HG03064 (cell line): Measurements from ENCODE around the gene DSCAML1.

Experiments used
- ATAC-seq: cut with Tn5 transposase; IDR thresholded peaks from one replicate; pipeline ENCODE4 v1.9.1; 2021; ENCODE audit warnings: low read depth; ENCODE audit not compliant: unreplicated experiment

The DSCAML1 gene

DNA sequence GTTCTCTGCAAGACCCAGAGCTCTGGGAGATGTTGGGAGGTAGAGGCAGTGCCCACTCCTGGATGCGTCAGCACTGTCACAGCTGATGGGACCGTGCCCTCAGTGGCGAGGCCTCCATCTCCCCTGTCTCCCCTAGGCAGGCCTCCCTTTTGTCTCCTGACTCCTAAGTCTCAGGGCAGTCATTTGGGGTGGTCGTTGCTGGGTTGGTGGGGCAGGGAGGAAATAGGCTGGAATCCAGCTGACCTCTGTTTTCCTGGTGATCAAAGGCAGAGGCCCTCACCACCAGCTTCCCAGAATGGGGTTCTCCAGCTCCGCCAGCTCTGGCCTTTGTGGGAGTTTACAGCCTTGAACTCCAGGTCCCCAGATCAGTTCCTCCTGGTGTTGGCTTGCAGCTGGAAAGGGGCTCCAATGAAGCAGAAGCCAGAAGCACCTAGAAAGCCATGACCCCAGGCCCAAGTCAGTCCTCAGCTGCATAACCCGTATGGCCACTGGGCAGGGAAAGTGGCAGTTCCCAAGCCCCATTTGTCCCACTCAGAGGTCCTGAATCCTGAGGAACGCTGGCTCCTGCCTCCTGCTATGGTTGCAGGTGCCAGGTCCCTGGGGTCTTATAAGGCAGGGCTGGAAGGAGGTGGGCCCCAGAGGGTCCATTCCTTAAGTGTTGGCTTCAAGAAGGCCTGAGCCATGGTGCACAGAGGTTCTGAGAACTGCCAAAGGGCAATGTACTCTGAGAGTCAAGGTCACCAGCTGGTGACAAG, 34.8 kb upstream of the DSCAML1 start:
- no peak for ATAC-seq

DNA sequence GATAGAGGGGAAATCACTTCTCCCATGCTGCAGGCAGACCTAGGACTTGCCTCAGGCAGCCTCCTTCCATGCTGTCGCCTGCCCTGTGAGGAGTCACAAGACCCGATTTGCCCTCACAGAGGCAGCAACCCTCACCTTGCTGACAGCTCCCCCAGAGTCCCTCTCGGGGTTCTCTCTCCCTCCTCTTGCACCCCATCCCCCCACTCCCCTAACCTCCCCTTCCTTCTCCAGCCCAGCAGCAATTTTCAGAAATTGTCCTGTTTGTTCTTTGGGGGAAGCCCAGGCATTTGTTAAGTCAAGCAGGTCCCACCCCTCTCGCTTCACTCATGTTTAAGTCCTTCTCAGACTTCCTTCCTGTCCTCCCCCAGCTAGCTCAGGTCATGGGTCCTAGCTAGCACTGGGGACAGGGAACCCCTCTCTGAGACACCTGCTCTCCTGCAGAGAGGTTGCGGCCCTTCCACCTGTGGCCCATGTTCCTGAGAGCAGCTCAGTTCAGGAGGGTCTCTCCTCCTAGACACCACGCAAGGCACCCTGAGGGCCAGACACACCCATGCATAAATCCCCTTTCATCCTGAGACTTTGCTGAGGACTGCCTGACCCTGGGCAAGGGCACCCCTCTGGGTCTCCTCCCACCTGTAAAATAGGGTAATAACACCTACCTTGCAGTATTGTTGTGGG, 33.8 kb upstream of the DSCAML1 start:
- no peak for ATAC-seq

DNA sequence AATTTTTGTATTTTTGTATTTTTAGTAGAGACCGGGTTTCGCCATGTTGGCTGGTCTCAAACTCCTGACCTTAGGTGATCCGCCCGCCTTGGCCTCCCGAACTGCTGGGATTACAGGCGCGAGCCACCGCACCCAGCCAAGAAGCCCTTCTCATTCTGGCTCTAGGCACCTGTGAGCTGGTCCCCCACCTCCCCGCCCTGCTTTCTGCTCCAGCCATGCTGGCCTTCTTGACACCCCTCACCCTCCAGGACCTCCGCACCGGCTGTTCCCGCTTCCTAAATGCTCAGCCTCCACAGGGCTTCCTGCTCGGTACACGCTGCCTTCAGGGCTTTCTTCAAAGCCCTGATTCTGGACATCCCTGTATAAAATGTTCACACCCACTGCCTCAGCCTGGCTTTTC, 33.1 kb upstream of the DSCAML1 start:
- no peak for ATAC-seq

DNA sequence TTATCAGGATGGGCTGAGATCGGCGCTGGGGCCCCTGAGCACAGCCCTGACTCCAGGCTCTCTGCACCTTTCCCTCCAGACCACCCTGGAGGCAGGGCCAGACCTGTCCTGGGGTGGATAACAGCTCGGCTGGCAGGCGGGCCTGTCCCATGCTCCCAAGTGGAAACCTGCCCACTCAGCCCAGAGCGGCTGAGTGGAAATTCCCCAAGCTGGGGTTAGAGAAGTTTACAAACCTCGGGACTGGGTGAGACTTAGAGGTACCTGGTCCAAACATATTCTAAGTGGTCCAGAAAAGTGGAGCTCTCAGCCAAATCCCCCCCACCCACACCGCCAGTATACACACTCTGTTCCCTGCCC, 32.3 kb upstream of the DSCAML1 start:
- ATAC-seq, result no peak

DNA sequence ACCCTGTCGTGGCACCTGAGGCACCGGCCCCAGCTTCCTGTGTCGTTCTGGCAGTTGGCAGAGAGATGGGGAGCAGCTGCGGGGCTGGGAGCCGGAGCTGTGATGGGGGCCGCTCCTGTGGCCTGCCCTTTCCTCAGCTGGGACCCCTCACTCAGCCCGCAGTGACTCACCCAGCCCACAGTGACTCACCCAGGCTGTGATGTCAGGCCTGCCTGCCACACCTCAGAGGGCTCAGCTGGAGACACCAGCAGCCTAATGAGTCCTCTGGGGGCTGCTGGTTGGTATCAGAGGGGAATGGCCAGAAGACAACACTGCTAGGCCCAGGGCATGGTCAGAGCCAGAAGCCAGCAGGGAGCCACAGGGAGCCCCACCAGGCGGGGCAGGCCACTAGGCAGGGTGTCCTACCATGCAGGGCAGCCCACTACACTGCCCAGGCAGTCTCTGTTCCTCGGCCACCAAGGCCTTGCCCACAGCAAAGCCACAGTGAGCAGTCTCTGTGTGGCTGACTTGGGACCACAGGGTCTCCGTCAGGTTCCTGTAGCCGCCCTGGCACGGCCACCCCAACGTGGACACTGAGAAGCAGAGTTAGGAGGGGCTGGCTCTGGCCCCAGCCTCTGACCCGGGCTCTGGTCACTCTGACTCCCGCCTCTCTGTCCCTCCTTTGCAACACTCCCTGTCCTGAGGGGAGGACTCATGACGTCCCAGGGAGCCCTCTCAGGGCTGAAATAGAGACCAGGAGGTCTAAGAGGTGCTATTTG, 31.8 kb upstream of the DSCAML1 start:
- no peak for ATAC-seq

DNA sequence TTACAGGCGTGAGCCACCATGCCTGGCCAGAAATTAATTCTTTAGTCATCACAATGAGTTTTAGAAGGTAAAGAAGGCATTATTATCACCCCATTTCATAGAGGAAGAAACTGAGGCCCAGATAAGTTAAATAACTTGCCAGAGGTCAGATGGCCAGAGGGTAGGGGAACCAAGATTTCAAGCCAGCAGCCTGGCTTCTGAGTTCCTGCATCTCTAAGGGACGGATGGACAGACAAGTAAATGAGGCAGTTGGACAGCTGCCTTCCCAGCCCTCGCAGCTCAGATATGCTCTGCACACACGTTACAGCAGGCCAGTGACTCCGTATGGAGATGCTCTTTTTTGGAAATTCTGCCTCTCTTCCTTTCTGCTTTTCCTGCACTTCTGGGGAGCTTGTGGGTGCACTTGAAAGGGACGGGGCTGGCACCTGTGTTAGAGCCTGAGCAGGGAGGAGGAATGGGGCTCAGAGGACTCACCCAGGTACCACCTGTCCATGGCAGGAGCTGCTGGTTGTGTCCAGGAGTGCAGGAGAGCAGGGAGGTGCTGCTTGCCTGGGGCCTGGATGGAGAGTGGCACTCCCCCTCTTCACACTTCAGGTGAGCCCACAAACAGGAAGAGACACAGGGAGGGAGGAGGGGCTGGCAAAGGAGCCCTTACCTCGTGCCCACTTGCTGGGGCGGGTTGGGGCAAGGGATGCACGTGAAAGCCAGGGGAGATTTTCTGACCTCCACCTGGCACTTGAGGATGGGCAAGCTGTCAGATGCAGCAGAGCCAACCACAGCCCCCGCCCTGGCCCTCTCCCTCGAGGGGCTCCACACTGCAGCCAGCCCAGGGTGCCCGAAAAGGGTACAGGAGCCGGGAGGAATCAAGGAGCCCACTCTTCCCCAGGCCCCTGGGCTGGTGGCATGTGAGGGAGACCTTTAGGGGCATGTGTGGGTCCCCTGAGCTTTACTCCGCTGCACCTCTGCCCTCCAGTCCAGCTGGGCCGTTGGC, 30.8 kb upstream of the DSCAML1 start:
- no peak for ATAC-seq

DNA sequence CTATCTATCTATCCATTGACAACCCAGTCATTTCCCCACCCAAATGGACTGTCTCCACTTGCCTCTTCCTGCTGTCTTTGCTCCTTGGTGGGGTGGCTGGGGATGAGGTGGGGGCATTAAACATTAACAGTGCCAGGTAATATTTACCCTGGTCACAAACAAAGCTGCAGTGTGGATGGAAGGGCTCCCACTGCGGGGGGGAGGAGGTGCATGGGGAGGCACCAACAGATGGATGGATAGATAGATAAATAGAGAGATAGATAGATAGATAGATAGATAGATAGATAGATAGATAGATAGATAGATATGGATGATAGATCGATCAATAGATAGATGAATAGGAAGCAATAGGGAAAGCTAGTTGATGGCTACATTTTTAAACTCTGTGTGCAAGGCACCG, 29.8 kb upstream of the DSCAML1 start:
- no peak for ATAC-seq

DNA sequence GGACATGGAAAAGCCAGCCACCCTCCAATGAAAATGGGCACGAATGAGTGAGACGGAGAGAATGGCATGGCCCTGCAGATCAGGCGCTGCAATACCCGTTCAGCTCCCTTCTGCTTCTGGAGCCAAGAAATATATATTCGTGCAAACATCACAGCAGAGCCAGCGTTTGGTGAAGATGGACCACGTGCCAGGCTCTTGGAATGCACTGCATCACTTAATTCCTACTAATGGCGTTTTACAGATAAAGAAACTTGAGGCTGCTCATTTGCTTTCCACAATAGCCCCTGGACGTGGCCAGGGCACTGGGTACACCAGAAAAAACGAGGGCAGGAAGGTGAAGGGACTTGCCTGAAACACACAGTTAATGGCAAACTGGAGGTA, 29.2 kb upstream of the DSCAML1 start:
- ATAC-seq, result no peak

DNA sequence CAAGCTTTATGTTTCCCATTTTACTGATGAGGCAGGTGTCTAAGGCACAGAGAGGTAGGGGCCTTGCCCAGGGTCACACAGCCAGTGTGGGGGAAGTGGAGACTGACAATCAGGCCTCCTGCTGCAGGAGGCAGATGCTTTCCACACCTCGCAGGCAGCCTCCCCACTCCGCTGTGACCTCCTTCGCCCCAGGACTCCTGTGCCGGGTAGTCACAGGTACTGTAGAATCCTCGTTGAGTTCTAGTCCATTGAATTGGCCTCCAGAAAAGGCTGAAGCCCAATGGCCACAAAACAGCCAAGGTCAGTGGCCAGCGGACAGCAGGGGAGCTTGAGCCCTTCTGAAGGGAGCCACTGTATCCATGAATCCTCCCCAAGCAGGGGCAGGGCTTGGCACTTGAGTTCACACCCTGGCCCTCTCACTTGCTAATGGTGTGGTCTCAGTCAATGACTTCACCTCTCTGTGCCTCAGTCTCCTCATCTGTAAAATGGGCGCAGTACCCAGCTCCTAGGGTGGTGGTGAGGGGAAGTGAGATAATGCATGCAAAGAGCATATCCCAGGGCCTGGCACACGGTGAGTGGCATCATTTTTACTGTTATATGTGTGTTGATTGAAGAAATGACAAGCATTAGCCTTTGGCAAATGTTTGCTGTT, 28.6 kb upstream of the DSCAML1 start:
- no peak for ATAC-seq

DNA sequence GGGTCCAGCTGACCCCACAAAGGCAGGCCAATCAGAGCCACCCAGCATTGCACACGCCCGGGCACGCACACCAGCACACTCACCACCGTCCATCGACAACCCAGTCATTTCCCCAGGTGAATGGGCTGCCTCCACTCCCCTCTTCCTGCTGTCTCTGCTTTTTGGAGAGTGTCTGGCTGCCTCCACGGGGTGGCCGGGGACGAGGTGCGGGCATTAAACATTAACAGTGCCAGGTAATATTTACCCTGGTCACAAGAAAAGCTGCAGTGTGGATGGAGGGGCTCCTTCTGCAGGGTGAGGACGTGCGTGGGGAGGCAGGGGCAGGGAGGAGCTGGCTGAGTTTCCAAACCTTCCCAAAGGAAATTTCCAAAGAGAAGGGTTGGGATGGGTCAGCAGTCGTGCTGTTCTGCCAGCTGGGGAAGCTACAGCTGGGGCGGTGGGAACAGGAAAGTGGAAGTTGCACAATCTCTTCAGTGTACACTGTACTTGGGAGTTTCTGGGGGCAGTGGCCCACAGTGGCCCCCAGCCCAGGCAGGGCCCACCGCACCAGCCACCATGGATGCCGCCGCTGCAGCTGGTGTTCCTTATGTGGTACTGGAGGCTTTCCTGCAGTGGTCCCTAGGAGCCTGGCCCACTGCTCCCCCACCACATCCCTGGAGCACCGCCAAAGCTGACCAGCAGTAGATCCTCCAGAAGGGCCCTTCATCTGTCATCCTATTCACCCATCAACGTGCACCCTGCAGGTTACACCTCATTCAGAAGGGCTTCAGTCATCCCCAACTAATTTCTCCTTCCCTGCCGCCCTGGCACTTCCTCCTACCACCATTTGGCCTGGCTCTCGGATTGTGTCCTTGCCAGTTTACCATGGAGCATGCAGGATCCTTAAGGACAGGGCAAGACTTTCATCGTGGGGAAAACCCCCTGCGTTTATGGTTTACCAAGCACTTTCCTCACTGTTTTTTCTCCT, 27.8 kb upstream of the DSCAML1 start, which contains the start of gene FXYD2:
FXYD2 (minus strand) TSS at position 174 of the 967 bp plus-strand sequence; CDS start at position 108, 66 bp downstream.
- ATAC-seq, result no peak

DNA sequence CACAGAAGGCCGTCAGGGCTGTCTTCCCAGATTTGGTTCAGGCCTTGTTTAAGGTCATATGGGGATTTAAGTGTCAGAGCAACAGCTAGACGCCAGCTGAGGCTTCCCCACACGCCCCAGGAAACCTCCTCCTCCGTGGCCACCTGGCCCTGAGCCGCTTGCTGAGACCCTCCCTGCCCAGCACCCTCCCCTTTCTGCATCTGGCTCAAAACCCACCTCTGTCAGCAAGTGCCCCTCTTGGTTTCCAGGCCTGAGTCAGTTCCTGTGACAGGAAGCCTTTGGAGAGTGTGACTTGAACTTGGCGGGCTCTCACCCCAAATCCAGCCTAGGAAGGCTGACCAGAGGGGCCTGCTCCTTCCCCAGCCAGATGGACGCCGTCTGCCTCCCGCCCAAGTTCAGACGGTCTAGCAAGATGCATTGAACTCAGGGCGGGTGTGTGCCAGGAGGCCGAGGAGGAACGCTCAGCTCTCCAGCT, 27.0 kb upstream of the DSCAML1 start:
- no peak for ATAC-seq

DNA sequence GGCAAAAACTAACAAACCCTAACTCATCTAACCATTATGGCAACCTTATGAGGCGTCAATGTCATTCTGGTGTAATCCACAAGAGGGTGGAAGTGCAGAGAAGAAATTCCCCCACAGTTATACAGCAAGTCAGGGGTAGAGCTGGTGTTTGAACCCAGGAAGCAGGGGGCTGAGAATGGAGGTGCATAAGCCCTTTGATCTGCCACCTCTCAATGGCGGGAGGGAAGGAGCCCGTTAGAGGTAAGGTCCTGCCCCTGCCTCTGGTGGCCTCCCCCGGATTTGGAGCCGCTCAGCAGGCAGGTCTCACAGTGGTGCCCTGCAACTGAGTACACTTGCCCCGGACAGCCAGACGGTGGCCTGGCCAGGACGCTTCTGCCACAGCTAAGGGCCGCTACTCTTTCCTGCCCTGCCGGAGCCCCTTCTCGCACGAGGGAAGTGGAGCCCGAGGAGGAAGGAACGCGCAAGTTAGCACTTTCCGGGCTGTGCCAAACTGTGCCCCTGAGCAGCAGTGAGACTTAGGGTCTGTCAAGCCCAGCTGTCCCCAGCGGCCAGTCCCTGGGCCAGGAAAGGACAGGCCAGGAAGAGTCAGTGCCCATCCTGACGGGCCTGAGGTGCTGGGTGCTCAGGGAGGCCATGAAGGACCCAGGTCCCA, 26.4 kb upstream of the DSCAML1 start:
- ATAC-seq, result no peak

DNA sequence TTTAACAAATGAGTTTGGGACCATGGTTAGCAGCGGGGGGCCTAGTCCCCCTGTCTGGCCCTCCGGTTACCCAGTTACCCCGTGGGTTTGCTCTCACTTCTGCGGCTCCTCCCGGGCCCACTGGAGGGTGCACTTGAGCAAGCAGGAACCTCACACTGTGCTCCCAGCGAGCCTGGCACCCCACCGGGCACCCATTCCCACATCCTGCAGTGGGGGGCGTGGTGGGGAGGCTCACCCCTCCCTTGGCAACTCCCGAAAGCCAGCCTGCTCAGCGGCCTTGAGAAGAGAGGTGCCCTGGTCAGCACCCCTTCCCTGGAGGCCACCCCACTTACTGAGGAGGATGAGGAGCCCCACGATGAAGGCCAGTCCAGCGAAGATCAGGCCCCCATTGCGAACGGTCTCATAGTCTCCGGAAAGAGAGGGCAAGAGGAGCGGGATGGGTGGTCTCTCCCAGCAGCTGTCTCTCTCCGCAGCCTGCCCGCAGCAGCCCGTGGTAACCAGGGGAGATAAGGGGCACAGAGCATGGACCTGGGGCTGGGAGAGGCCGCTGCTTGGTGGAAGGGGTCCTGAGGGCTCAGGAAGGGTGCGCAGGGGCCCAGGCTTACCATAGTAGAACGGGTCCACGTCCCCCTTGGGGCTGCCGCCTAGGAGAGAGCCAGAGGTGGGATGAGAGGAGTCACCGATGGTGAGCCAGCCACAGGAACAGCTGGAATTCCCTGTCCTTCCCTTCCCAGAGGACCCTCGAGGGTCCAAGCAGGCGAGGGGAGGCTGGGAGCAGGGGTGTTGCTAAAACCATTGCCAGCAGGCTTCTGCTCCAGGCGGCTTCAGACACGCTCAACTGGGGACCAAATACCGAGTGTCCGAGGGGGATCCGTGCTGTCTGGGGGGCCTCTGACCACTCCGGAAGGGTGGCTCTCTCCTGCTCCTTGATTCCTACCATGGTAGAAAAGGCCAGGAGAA, 25.3 kb upstream of the DSCAML1 start:
- ATAC-seq, result no peak

DNA sequence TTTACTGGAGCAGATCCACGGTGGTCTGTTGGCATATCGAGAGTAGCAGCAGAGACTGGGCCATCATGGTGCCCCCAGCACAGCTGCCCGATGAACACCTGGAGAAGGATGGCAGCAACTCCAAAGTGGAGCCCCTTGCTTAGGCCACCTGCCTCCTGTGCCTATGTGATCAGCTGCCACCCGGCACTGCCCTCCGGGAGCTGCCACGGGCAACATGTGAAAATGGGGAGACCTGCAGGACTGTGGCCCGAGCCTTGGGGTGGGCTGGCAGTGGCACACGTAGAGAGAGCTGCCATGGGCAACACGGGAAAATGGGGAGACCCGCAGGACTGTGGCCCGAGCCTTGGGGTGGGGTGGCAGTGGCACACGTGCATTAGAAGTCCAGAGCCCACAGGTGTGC, 24.4 kb upstream of the DSCAML1 start:
- no peak for ATAC-seq

DNA sequence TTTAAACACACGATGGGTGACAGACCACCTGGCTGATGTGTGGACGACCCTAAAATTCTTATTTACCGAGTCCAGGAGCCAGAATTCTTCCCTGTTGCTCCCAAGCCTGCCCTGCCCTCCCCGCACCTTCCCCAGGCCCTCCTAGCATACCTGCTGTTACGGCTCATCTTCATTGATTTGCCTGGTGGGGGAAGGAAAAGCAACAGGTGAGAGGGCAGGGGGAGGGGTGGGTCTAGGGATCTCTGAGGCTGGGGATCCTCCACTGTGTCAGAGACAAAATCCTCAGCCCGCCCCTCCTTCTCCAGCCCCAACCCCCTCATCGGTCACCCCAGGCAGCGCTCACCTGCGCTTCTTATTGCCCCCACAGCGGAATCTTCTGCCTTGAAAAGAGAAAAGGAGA, 23.5 kb upstream of the DSCAML1 start:
- no peak for ATAC-seq

DNA sequence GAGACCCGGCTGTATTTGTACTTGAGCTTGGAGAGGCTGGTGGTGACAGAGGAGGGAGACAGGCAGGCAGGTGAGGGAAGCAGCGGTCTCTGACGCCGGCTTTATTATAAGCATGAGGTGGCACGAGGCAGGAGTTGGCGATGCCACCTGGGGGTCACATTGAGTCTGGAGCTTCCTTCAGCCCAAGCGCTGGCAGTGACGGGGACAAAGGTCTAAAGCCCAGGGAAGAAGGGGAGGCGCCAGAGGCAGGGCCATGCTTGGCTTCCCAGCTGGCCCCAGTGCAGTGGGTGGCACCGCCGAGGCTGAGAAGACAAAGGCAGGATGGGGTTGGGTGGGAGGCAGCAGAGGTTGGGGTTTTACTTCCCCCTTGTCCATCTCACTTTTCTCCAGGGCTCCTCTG, 23.1 kb upstream of the DSCAML1 start:
- ATAC-seq, result no peak
